Gastroesophageal sphincter (tissue), 3 donors: ENCODE results near the gene PRR11.

ENCODE experiments used
- CTCF ChIP-seq, 4 experiments: fragments of 200-600 bp in 2 of 4; fragments of 450-650 bp in 2 of 4; sonication (generic) in 1 of 4; IDR thresholded peaks; one replicate each; pipeline ENCODE4 v1.5.1; 2017 to 2019; ENCODE audit warnings: antibody characterized with exemption in 4 of 4, mild to moderate bottlenecking in 2 of 4, moderate library complexity in 2 of 4
- EP300 ChIP-seq: sonication (generic); formaldehyde crosslinking; IDR thresholded peaks from one replicate; pipeline ENCODE4 v1.6.1; 2017; ENCODE audit warnings: antibody characterized with exemption, mild to moderate bottlenecking

GRCh38 chr17:59219370-59219769 lies 63.8 kb downstream of the PRR11 start:
- TF ChIP-seq CTCF (IDR thresholded peaks at IDR 0.05): no peak
- TF ChIP-seq EP300: no peak
